Measurements from ENCODE around the gene PPP3CA.
"Not testable (repeated sequence)": the region's sequence is repeated elsewhere in the genome, so short reads cannot be mapped to it uniquely, and the experiment has no call there.

The PPP3CA gene

DNA sequence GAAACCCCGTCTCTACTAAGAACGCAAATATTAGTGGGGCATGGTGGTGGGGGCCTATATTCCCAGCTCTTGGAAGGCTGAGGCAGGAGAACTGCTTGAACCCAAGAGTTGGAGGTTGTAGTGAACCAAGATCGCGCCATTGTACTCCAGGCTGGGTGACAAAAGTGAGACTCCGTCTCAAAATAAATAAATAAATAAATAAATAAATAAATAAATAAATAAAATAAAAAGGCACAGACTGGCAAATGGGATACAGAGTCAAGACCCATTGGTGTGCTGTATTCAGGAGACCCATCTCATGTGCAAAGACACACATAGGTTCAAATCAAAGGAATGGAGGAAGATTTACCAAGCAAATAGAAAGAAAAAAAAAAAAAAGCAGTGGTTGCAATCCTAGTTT lies 216.3 kb downstream of the PPP3CA start:
- DNase-seq = not testable (repeated sequence)

GRCh38 chr4:101128898-101129297 lies 218.4 kb downstream of the PPP3CA start:
- DNase-seq = not testable (repeated sequence)

GRCh38 chr4:101128473-101128872 lies 218.9 kb downstream of the PPP3CA start:
- no peak for DNase-seq

DNA sequence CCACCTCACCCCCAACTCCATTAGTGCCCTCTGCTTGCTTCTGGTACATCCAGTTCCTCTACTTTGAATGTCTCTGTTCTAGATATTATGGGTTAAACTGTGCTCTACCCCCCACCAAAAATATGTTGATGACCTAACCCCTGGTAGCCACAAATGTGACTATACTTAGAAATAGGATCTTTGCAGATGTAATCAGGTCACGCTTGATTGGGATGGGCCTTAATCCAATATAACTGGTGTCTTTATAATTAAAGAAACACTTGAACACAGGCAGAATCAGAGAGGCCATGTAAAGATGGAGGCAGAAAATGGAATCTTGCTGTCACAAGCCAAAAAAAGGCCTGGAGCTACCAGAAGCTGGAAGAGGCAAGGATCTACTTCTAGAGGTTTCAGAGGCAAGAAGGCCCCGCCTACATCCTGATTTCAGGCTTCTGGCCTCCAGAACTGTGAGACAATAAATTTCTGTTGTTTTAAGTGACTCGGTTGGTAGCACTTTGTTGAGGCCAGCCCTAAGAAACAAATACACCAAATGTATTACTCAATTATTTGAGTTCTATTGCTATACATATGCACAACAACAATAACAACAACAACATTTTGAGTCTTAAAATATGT lies 220.0 kb downstream of the PPP3CA start:
- no peak for DNase-seq

DNA sequence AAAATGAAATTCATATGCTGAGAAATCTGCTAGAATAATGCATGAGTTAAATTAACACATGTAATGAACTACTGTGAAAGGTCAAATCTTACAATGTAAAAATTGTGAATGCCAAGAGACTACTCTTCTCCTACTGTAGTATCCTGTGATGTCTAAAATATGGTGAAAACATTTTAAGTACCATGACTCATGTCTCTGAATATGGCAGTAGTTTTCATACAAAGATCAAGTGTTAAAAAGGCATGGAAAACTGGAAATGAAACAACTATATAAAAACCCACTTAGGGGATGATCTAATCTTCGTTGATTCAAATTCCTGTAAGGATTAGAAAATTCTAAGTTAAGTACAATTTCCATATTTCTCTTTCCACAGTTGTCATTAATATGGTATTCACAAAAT lies 221.3 kb downstream of the PPP3CA start:
- DNase-seq = no peak

DNA sequence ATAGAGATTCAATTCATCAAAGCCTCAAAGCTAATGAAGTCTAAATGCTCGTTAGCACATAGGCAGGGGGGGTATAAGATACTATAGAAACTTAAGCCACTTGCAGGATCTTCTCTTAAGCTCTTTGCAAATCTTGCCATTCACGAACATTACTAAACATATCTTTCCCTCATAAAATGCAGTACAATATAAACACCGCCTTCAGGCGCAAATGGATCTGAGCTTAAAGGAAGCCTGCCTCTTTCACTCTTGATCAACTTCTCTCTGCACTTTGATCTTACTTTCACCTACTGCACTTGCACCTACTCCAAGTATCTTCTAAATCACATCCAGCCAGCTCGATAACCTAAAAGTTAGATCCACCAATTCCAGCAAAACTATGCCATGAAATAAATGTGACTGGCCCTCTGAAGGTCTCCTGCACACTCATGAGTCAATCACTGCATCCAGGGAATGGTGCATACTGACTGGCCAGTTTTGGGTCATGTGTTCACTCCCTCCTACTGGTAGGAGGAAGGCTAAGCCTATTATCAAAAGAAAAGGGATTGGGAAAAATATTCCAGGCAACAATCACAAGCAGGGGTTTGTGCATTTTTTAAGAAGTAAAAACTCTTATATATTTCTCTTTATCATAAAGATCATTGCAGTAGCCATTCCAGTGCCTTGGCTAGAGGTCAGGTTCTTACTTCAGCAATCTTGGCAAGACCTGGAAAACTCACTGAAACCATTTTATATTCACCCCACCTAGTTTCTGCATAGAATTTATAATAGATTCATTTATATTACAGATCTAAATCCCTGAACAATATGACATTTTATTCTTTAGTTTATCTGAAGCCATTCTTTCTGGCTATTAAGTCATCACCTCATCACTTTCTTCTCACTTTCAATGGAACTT lies 222.0 kb downstream of the PPP3CA start:
- DNase-seq = no peak

DNA sequence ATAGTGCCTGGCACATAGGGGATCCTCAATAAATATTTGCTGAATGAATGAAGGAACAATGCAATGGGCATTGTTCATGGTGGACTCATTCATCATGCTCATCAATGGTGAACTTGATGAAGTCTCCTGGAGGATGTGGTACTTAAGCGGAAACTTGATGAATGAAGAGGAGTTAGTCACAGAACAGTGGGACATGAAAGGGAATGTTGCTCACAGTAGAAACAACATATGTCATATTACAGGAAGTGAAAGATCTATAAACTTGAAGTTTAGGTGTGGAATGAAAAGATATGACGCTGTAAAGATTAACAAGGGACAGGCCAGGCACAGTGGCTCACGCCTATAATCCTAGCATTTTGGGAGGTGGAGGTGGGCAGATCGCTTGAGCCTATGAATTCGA lies 224.1 kb downstream of the PPP3CA start:
- no peak for DNase-seq

- no peak for DNase-seq
Observed at GRCh38 chr4:101122019-101122418, 225.3 kb downstream of the PPP3CA start.

DNA sequence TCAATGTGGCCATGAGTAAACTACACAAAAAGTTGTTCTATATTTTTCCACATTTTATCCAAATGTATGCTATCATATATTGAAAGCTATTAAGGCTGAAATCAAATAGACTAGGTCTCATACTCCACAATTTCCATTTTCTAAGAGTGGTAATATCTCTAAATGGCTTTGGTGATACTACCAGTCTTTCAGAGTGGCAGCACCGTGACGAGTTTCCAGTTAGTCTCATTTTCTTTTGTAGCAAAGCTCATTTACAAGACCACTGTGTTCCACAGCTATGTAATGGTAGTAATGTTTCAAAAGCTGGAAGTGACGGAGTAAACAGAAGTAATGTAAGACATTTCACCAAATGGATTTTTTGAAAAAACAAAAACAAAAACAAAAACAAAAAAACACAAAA lies 228.2 kb downstream of the PPP3CA start:
- no peak for DNase-seq

GRCh38 chr4:101118617-101119016 lies 228.7 kb downstream of the PPP3CA start:
- no peak for DNase-seq

DNA sequence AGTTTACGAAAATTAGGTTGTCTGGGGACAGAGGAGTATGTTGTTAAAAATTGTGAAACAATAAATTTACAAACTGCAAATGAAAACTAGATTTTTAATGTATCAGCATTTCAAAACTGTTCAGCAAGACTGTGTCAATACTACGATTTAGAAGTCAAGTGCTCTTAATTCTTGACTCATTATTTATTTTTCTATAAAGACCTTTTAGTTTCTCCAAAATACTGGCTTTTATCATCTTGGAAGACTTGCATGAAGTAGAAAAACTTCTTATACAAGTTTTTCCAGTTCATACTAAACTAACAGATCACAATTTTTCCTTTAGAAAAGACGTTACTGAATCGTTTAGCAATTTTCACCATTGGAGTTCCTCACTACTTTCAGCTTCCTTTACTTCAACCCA lies 231.4 kb downstream of the PPP3CA start:
- DNase-seq = no peak

DNA sequence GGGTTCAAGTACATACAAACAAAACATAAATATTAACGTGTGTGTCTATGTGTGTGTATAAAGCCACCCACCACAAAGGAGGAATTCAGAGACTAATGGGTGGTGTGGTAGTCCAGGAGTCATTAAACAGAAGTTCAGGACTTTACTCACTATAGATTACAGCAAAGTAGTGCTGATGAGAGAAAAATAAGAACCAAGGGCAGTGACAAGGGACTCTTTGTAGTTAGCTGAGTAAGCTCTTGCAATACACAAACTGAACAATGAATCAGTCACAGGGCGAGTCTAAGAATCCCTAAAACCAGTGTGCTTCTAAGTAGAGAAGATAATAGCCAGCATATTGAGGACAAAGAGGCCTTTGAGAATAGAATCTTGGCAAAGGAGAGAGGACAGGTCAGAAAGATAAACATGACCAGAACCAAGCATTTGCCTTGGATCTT lies 232.4 kb downstream of the PPP3CA start:
- DNase-seq = no peak

DNA sequence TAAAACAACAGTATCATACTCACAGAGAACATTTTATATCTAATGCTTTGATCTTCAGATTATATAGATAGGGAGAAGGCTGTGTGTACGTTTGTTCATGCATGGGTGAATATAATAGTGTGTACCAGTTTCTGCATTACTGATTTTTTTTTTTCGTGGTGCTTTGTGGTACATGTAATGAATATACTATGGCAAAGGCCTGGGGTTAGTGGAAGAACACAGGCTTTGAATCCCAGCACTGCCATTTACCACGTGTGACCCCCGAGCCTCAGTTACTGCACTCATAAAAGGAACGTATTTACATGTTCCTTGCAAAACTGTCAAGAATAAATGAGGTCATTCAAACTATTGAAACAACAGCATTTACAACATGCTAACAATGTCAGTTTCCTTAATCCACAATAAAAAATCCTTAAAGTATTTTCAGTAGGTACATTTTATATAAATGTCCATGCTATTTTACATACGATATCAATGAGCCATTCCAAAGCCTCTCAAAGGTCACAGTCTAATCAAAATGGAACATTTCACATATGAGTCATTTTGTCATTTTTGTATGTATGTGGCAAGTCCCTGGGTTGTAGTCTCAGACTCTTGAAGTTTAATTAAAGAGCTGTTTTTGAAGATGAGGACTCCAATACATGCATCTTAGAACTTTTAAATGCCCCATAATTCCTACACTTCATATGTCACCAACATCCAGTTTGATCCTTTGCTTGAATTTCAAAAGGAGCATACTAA lies 242.8 kb downstream of the PPP3CA start:
- no peak for DNase-seq

DNA sequence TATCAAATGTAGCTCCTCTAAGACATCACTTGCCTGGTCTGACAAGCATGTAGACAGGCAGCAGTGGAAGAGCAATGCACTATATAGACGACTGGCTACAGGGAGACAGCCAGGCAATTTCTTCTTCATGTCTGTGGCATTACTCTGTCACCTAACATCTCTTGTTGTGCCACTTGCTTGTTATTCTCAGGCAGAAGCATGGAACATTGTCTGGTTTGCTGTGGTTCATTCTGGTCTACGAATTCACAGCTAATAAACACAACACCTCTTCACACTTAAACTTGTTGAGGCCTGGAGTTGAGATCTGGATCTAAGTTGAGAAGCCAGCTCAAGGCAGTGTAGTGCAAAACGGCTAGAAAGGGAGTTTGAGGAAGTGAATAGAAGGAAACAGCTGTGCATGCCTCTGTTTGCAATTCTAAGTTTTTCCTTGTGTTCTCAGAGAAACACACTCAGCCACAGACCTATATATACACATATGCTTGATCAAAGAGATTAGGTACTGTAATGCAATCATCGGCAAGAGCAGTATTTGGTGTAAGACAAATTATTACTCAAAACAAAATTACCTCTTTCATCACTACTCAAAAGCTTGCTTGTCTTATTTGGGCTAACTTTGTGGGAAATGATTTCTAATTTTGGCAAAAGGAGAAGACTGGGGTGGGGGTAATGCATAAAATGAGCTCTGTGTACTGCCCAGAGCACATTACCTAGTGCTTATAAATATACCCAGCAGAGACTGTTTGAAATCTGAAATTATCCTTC lies 243.8 kb downstream of the PPP3CA start:
- peak; percentile 3 for DNase-seq

- no peak for DNase-seq
Observed at GRCh38 chr4:101102114-101102742, 245.1 kb downstream of the PPP3CA start.

DNA sequence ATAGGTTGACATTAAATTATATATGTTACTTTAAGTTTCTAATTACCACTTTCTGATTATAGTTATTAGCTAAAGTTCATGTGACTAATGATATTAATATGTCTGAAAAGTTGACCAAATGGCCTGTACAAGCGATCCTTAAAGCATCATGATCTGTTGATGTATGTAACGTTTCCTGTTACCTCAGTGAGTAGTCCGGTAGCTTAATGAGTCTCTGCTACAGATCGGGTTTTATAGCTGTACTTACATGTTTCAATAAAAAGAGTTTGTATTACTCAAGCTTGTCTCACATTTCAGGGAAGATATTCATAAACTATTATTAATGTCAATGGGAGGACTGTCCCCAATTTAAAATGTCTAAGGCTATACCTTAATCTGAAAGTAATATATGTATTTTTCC lies 246.3 kb downstream of the PPP3CA start:
- DNase-seq = no peak

- no peak for DNase-seq
Observed at GRCh38 chr4:101098666-101099400, 248.5 kb downstream of the PPP3CA start.

GRCh38 chr4:101092609-101093008 lies 254.7 kb downstream of the PPP3CA start:
- not testable (repeated sequence) for DNase-seq

DNA sequence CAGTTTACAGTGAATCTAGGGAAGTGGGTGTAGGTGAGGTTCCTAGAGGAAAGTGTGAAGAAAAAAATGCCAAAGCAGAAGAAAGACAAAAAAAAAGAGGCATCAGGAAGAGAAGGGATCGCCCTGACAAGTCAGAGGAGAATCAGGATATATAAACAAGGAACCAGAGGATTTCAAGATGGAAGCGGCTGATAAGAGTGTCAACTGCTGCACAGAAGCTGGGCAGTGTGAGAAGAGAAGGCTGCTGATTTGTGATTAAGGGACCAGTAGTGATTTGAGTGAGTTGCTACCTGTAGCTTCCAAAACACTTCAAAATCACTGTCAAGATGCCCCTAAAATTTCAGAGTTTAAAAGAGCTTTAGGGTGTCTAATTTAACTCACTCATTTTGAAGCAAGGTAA lies 258.2 kb downstream of the PPP3CA start:
- DNase-seq = no peak

DNA sequence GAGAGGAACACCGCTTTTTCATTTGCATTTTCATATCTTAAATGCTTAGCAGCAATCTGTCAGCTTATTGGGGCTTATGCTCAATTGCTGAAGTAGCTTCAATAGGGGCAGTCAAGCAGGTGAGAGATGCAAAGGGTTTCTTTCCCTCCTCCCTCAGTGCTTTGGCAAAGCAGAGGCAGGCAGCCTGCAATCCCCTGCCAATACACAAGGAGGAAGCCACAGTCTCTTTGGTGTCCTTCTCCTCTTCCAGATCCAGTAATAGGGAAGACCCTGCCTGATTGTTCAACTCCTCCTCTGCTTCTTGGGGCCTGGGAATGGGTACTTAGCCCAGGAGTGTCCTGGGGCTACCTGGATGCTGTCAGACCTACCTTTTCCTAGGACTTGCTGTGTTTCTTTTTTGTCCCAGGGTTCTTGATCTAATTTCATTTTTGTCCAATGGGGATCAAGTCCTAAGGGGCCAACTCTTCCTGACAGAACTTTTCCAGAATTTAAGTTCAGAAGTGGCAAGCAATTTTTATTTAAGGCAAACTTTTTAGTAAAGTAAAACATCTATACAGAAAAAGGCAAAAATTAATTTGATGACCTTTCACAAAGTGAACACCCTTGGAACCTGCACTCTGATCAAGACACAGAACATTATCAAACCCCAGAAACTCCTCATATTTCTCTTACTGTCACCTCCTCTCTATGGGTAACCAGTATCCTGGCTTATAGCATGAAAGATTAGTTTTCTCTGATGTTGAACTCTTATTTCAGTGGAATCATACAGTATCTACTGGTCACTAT lies 260.3 kb downstream of the PPP3CA start:
- DNase-seq = no peak

DNA sequence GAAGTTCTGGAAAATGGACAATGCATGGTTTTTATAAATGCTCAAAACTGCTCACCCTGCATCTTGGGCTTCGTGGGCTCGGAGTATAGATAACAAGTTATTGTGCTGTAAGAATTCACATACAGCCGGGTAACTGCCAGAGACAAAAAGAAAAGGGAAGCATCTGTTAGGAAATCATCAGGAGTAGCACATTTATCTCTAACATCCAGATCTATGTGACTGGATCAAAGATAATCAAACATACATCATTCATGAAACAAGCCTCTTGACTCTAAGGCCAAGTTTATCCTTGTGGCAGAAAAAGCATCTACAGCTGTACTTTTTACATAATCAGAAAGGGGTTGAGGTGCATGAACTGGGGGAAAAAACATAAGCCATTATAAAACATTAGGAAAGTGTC lies 264.2 kb downstream of the PPP3CA start:
- no peak for DNase-seq

All from CD4-positive, alpha-beta T cell treated with Interleukin-21 for 1 hour (primary cell).